Type B pancreatic cell (in vitro differentiated cells): ENCODE measurements around the gene MRTFA. TPM values are rescaled to one million over a fixed set of nuclear protein-coding genes. Genes with fewer than 3 reads are reported as not detected.
A peak's percentile ranks its signal among the peaks of the same experiment; 100 is the strongest.

Source experiments
- DNase-seq: peaks from one replicate; pipeline ENCODE4 v3.0.0; 2021; ENCODE audit warnings: mixed read lengths; ENCODE audit not compliant: unreplicated experiment; ENCODE audit errors: extremely low spot score
- H3K27ac Mint-ChIP-seq: 2 replicates; pipeline ENCODE4 v1.8.0; 2021; ENCODE audit warnings: mild to moderate bottlenecking, mixed read lengths
- H3K27me3 Mint-ChIP-seq: 2 replicates; pipeline ENCODE4 v1.8.0; 2021; ENCODE audit warnings: mixed read lengths
- H3K36me3 Mint-ChIP-seq: 2 replicates; pipeline ENCODE4 v1.8.0; 2021; ENCODE audit warnings: mixed read lengths
- H3K4me1 Mint-ChIP-seq: one replicate; pipeline ENCODE4 v1.8.0; 2021; ENCODE audit warnings: mixed read lengths; ENCODE audit not compliant: unreplicated experiment
- H3K4me3 Mint-ChIP-seq: 2 replicates; pipeline ENCODE4 v1.8.0; 2021; ENCODE audit warnings: mild to moderate bottlenecking, mixed read lengths
- H3K9me3 Mint-ChIP-seq: 2 replicates; pipeline ENCODE4 v1.8.0; 2021; ENCODE audit warnings: mixed read lengths
- CTCF ChIP-seq: fragments of 200-600 bp; sonication (generic); conservative IDR thresholded peaks from 2 replicates; pipeline ENCODE4 v1.5.0; 2021; ENCODE audit warnings: antibody characterized with exemption, mild to moderate bottlenecking
- total RNA-seq: library from RNA; stranded (reverse); gene quantifications from 2 replicates; pipeline ENCODE4 v1.2.1, GENCODE V29; 2021; ENCODE audit warnings: low replicate concordance

The MRTFA gene
- total RNA-seq, 1 donor from 2014 or later = 49.8 TPM

- no peak overlapping the region for H3K4me3 Mint-ChIP-seq
- H3K4me1 Mint-ChIP-seq = peaks cover 6% of the 10 kb centered on the region
- H3K9me3 Mint-ChIP-seq = no peaks in the 10 kb centered on the region
- peaks cover 29% of the 10 kb centered on the region for H3K36me3 Mint-ChIP-seq
- H3K27ac Mint-ChIP-seq = peak overlapping the region; percentile 73
- no peaks in the 10 kb centered on the region for H3K27me3 Mint-ChIP-seq
- DNase-seq = no peak
- TF ChIP-seq CTCF = no peak
Observed at GRCh38 chr22:40368836-40369235, 267.7 kb downstream of the MRTFA start.

GRCh38 chr22:40368016-40368415 lies 268.5 kb downstream of the MRTFA start:
- peaks cover 6% of the 10 kb centered on the region for H3K4me1 Mint-ChIP-seq
- TF ChIP-seq CTCF = no peak
- DNase-seq = no peak
- peak overlapping the region; percentile 28 for H3K4me3 Mint-ChIP-seq
- H3K36me3 Mint-ChIP-seq = peaks cover 34% of the 10 kb centered on the region
- H3K9me3 Mint-ChIP-seq = no peaks in the 10 kb centered on the region
- H3K27ac Mint-ChIP-seq = peak overlapping the region; percentile 73
- no peaks in the 10 kb centered on the region for H3K27me3 Mint-ChIP-seq

GRCh38 chr22:40367342-40367741 lies 269.2 kb downstream of the MRTFA start:
- no peaks in the 10 kb centered on the region for H3K9me3 Mint-ChIP-seq
- peaks cover 1% of the 10 kb centered on the region for H3K4me1 Mint-ChIP-seq
- H3K36me3 Mint-ChIP-seq = peaks cover 41% of the 10 kb centered on the region
- no peak overlapping the region for H3K4me3 Mint-ChIP-seq
- H3K27me3 Mint-ChIP-seq = no peaks in the 10 kb centered on the region
- DNase-seq = no peak
- no peak overlapping the region for H3K27ac Mint-ChIP-seq
- TF ChIP-seq CTCF = no peak

GRCh38 chr22:40366068-40366467 lies 270.5 kb downstream of the MRTFA start:
- H3K27ac Mint-ChIP-seq = no peak overlapping the region
- no peaks in the 10 kb centered on the region for H3K9me3 Mint-ChIP-seq
- H3K27me3 Mint-ChIP-seq = no peaks in the 10 kb centered on the region
- H3K36me3 Mint-ChIP-seq = peaks cover 52% of the 10 kb centered on the region
- no peak for DNase-seq
- no peaks in the 10 kb centered on the region for H3K4me1 Mint-ChIP-seq
- no peak for TF ChIP-seq CTCF
- no peak overlapping the region for H3K4me3 Mint-ChIP-seq

- Mint-ChIP-seq H3K4me1 (no peaks in the 10 kb centered on the region), H3K27ac (no peak overlapping the region), H3K36me3 (peaks cover 57% of the 10 kb centered on the region), H3K27me3 (no peaks in the 10 kb centered on the region), H3K9me3 (no peaks in the 10 kb centered on the region), H3K4me3 (no peak overlapping the region)
- no peak for TF ChIP-seq CTCF
- no peak for DNase-seq
Observed at GRCh38 chr22:40364431-40364830, 272.1 kb downstream of the MRTFA start.

- Mint-ChIP-seq H3K9me3 (no peaks in the 10 kb centered on the region), H3K36me3 (peaks cover 63% of the 10 kb centered on the region), H3K4me1 (no peaks in the 10 kb centered on the region), H3K4me3 (no peak overlapping the region), H3K27ac (no peak overlapping the region), H3K27me3 (no peaks in the 10 kb centered on the region)
- TF ChIP-seq CTCF = no peak
- DNase-seq = no peak
Observed at GRCh38 chr22:40363059-40363458, 273.5 kb downstream of the MRTFA start.
